ENCODE results near the gene OR52I1. TPM values are rescaled to one million over a fixed set of nuclear protein-coding genes. Genes with fewer than 3 reads are reported as not detected.

The OR52I1 gene
- total RNA-seq, 1 experiment from 2014 or later = not detected

DNA sequence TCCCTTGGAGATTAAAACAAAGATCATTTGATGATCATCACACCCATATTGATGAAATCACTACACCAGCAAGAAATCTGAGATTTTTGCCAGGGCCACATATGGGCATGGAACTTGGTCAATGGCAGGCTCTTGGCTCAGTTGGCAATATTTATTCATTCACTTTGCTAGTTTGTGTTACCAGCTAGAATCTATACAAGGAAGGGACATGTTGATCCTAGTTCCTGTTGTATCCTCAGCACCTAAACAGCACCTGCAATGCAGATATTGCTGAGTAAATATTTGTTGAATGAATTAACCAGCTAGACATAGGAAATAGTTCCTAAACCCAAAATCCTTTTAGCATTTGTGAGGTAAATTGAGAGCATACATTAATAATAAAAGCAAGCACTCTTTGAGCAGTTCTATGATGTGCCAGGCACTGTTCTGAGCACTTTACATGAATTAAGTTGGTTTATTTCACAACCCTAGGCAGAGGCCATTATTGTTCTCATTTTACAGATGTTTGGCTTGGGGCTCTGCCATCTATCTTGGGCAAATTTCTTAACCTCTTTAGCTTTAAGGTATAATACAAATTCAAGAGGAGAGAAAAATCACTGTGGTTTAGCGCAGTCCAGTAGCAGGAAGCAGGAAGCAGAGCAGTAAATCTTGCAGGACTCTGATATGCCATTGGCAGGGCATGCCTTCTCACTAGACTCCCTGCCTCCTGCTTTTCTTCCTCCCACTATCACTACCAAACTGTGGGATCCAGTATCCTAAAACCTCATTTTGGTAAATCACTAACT, 12.6 kb downstream of the OR52I1 start:
- DNase-seq (ENCODE audit: low spot score) = no peak
- no peak overlapping the region for H3K27ac ChIP-seq (ENCODE audit: low read depth, low read length, poor library complexity, severe bottlenecking)
- POLR2A ChIA-PET (ENCODE audit: low non-redundant PET) = no interaction called here
- no peaks in the 10 kb centered on the region for H3K36me3 ChIP-seq (ENCODE audit: insufficient read depth, low read length, poor library complexity, severe bottlenecking)
- TF ChIP-seq, protein P1, sequence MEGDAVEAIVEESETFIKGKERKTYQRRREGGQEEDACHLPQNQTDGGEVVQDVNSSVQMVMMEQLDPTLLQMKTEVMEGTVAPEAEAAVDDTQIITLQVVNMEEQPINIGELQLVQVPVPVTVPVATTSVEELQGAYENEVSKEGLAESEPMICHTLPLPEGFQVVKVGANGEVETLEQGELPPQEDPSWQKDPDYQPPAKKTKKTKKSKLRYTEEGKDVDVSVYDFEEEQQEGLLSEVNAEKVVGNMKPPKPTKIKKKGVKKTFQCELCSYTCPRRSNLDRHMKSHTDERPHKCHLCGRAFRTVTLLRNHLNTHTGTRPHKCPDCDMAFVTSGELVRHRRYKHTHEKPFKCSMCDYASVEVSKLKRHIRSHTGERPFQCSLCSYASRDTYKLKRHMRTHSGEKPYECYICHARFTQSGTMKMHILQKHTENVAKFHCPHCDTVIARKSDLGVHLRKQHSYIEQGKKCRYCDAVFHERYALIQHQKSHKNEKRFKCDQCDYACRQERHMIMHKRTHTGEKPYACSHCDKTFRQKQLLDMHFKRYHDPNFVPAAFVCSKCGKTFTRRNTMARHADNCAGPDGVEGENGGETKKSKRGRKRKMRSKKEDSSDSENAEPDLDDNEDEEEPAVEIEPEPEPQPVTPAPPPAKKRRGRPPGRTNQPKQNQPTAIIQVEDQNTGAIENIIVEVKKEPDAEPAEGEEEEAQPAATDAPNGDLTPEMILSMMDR (conservative IDR thresholded peaks at IDR 0.05; ENCODE audit: low read depth, low read length) = no peak
- no peak for TF ChIP-seq EZH2 (IDR thresholded peaks at IDR 0.05; ENCODE audit: borderline replicate concordance, low read depth, low read length, poor library complexity, severe bottlenecking)
- no peaks in the 10 kb centered on the region for H3K9me3 ChIP-seq (ENCODE audit: low read depth, low read length, poor library complexity, severe bottlenecking)
- H3K4me3 ChIP-seq (ENCODE audit: low read depth, low read length, poor library complexity, severe bottlenecking) = peak overlapping the region; percentile 73
- H3K4me1 ChIP-seq (ENCODE audit: insufficient read depth, low read length, poor library complexity, severe bottlenecking) = no peaks in the 10 kb centered on the region
- intact Hi-C loops (cut with micrococcal nuclease; ENCODE audit: unreplicated experiment) = no loop called here
- H3K27me3 ChIP-seq (replicated peaks; ENCODE audit: insufficient read depth, low read depth, low read length, poor library complexity) = no peaks in the 10 kb centered on the region
- CTCF ChIA-PET = no interaction called here
- BruUV-seq (replicated peaks) = no TSS peak

DNA sequence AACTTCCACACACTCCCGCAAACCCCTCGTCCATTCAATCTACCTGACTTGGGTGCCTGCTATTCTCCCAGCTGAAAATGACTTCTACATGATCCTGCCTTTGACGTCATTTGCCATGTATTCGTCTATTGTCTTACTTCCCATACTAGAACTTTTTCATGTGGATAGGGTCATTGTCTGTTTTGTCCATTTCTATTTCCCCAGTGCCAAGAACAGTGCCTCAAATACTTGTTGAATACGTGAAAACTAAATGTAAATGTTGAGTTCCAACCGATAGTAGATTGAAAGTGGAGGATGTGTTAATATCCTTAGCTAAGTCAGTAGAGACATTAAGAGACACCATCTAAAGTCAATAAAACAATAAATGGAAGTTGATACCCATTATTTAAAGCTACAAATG, 13.3 kb downstream of the OR52I1 start:
- intact Hi-C loops (cut with micrococcal nuclease; ENCODE audit: unreplicated experiment) = no loop called here
- no peaks in the 10 kb centered on the region for H3K27me3 ChIP-seq (replicated peaks; ENCODE audit: insufficient read depth, low read depth, low read length, poor library complexity)
- CTCF ChIA-PET = no interaction called here
- TF ChIP-seq, protein P1 (conservative IDR thresholded peaks at IDR 0.05; ENCODE audit: low read depth, low read length) = no peak
- no peak for TF ChIP-seq EZH2 (IDR thresholded peaks at IDR 0.05; ENCODE audit: borderline replicate concordance, low read depth, low read length, poor library complexity, severe bottlenecking)
- DNase-seq (ENCODE audit: low spot score) = peak; percentile 2
- H3K36me3 ChIP-seq (ENCODE audit: insufficient read depth, low read length, poor library complexity, severe bottlenecking) = no peaks in the 10 kb centered on the region
- H3K4me1 ChIP-seq (ENCODE audit: insufficient read depth, low read length, poor library complexity, severe bottlenecking) = no peaks in the 10 kb centered on the region
- H3K9me3 ChIP-seq (ENCODE audit: low read depth, low read length, poor library complexity, severe bottlenecking) = no peaks in the 10 kb centered on the region
- H3K4me3 ChIP-seq (ENCODE audit: low read depth, low read length, poor library complexity, severe bottlenecking) = peak overlapping the region; percentile 73
- POLR2A ChIA-PET (ENCODE audit: low non-redundant PET) = no interaction called here
- TSS peak; percentile 54 for BruUV-seq (replicated peaks)
- H3K27ac ChIP-seq (ENCODE audit: low read depth, low read length, poor library complexity, severe bottlenecking) = no peak overlapping the region

DNA sequence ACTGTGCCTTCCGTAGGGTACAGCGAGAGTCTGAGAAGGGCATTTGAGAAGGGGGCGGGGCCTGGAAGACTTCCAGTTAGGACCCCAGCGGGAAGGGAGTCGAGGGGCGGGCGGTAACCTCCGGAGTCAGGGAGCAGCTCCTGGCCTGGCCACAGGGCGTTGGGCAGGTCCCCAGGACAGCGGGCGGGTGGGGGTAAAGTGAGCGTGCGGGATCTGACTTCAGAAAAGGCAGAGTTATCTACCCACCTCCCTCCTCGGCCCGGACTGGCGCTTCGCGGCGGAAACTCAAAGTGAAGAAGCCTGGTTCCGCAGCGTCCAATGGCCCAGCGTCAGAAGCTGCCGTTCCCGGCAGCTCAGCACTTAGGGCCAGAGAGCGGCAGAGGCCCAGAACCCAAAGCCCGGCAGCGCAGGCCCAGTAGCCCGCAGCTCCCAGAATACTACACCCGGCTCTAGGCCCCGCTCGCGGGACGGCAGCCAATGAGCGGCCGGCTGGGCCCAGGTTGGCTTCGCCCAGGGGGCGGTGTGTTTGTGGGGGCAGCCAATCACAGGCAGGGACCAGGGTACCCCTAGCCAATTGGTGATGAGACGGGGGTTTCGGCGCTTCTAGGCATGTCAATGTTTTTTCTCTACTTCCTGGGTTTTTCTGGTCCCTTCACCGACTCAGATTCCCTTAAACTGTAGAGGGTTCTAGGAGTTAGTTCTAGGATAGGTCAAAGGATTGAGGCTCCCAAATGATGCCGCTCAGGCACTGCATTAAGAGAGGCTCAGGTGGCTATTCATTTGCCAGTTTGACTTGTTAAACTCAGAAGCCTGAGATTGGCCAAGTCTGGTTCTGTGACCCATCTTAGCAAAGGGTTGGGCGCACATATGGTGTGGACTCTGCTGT, 14.2 kb downstream of the OR52I1 start, which contains the start of gene TRIM68:
TRIM68 (minus strand) TSS at position 451 of the 886 bp plus-strand sequence. CDS start 2,727 bp downstream, outside the sequence.
- BruUV-seq (replicated peaks) = no TSS peak
- TF ChIP-seq, protein P1 (conservative IDR thresholded peaks at IDR 0.05; ENCODE audit: low read depth, low read length) = no peak
- no peak for TF ChIP-seq EZH2 (IDR thresholded peaks at IDR 0.05; ENCODE audit: borderline replicate concordance, low read depth, low read length, poor library complexity, severe bottlenecking)
- H3K36me3 ChIP-seq (ENCODE audit: insufficient read depth, low read length, poor library complexity, severe bottlenecking) = no peaks in the 10 kb centered on the region
- H3K27ac ChIP-seq (ENCODE audit: low read depth, low read length, poor library complexity, severe bottlenecking) = peak within 1 kb of the TSS; percentile 82
- ChIA-PET CTCF (no interaction called here), POLR2A (ENCODE audit: low non-redundant PET) (no interaction called here)
- H3K4me3 ChIP-seq (ENCODE audit: low read depth, low read length, poor library complexity, severe bottlenecking) = peak within 1 kb of the TSS; percentile 73
- intact Hi-C loops (cut with micrococcal nuclease; ENCODE audit: unreplicated experiment) = no loop called here
- no peaks in the 10 kb centered on the region for H3K4me1 ChIP-seq (ENCODE audit: insufficient read depth, low read length, poor library complexity, severe bottlenecking)
- H3K9me3 ChIP-seq (ENCODE audit: low read depth, low read length, poor library complexity, severe bottlenecking) = no peaks in the 10 kb centered on the region
- no peaks in the 10 kb centered on the region for H3K27me3 ChIP-seq (replicated peaks; ENCODE audit: insufficient read depth, low read depth, low read length, poor library complexity)
- DNase-seq (ENCODE audit: low spot score) = peak; percentile 96
